Measurements from ENCODE around the gene SLC25A21.

The SLC25A21 gene

DNA sequence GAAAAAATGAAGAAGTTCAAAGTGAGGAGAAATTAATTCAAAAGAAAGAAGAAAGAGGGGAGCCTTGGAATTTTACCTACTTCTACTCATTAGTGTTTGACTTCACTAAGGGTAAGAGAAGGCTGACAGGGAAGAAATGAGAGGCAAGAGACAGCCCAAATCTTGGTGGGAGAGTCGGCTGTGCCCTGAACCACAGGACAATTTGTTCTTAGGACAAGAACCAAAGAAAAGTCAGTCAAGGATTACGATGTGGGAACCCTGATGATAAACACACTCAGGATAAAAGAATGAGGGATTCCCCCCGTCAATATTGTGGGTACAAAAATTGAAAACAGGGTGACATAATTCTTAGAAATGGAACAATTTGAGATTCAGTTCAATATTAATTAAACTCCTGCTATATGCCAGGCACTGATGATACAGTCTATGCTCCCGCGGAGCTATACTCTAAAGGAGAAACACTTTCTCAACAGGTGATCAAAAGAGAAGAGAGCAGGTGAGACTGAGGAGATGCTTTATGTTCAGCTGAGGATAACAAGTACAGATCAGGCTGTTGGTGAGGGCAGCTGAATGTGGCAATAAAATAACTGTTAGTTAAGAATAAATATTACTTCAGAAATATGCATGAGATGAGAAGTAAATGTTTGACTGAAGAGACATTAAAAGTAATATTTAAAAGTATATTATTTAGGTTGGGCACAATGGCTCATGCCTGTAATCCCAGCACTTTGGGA lies 175.4 kb downstream of the SLC25A21 start:
- no peak overlapping the region for H3K27ac ChIP-seq (ENCODE audit: extremely low read depth, low read depth, low read length)
- peaks cover 22% of the 10 kb centered on the region for H3K4me1 ChIP-seq (ENCODE audit: control insufficient read depth, insufficient read depth, low read length)
- POLR2A ChIA-PET = no interaction called here
- H3K36me3 ChIP-seq (ENCODE audit: control insufficient read depth in 2 of 2, insufficient read depth in 1 of 2, low read length in 2 of 2) = no peaks in the 10 kb centered on the region
- no peak overlapping the region for H3K4me3 ChIP-seq (ENCODE audit: low read depth, low read length)
- CTCF ChIA-PET = interaction anchor here (0.7 to 1.3 kb wide), 3 partner anchors 55 to 349 kb away, joined by 3 to 6 read pairs (median 3); no protein-coding TSS in a partner anchor
- H3K9me3 ChIP-seq (ENCODE audit: control insufficient read depth, insufficient read depth, low read depth, low read length) = no peaks in the 10 kb centered on the region
- TF ChIP-seq, protein P1, sequence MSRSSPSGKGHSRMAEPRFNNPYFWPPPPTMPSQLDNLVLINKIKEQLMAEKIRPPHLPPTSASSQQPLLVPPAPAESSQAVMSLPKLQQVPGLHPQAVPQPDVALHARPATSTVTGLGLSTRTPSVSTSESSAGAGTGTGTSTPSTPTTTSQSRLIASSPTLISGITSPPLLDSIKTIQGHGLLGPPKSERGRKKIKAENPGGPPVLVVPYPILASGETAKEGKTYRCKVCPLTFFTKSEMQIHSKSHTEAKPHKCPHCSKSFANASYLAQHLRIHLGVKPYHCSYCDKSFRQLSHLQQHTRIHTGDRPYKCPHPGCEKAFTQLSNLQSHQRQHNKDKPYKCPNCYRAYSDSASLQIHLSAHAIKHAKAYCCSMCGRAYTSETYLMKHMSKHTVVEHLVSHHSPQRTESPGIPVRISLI (tag by site-specific recombination; IDR thresholded peaks at IDR 0.05) = no peak
- TF ChIP-seq ZNF701 (tag by site-specific recombination; IDR thresholded peaks at IDR 0.05) (no peak), TRIM28 (IDR thresholded peaks at IDR 0.05; ENCODE audit: borderline replicate concordance, low read length) (no peak), ZNF777 (tag by site-specific recombination; IDR thresholded peaks at IDR 0.05; ENCODE audit: borderline replicate concordance) (no peak), KLF9 (tag by site-specific recombination; IDR thresholded peaks at IDR 0.05; ENCODE audit: low read depth) (no peak), ZNF433 (tag by site-specific recombination; IDR thresholded peaks at IDR 0.05; ENCODE audit: low read depth) (no peak), ZNF747 (tag by site-specific recombination; IDR thresholded peaks at IDR 0.05) (no peak), ZEB2 (tag by site-specific recombination; IDR thresholded peaks at IDR 0.05) (no peak), ZBTB17 (tag by site-specific recombination; IDR thresholded peaks at IDR 0.05) (no peak), ZNF274 (IDR thresholded peaks at IDR 0.05; ENCODE audit: low read length) (no peak), ZNF274 (tag by site-specific recombination; IDR thresholded peaks at IDR 0.05; ENCODE audit: borderline replicate concordance) (no peak), ZNF112 (tag by site-specific recombination; IDR thresholded peaks at IDR 0.05) (no peak)
- TF ChIP-seq, protein P2, sequence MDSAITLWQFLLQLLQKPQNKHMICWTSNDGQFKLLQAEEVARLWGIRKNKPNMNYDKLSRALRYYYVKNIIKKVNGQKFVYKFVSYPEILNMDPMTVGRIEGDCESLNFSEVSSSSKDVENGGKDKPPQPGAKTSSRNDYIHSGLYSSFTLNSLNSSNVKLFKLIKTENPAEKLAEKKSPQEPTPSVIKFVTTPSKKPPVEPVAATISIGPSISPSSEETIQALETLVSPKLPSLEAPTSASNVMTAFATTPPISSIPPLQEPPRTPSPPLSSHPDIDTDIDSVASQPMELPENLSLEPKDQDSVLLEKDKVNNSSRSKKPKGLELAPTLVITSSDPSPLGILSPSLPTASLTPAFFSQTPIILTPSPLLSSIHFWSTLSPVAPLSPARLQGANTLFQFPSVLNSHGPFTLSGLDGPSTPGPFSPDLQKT (IDR thresholded peaks at IDR 0.05; ENCODE audit: borderline replicate concordance, low read depth, low read length) = no peak
- TF ChIP-seq, protein P3, sequence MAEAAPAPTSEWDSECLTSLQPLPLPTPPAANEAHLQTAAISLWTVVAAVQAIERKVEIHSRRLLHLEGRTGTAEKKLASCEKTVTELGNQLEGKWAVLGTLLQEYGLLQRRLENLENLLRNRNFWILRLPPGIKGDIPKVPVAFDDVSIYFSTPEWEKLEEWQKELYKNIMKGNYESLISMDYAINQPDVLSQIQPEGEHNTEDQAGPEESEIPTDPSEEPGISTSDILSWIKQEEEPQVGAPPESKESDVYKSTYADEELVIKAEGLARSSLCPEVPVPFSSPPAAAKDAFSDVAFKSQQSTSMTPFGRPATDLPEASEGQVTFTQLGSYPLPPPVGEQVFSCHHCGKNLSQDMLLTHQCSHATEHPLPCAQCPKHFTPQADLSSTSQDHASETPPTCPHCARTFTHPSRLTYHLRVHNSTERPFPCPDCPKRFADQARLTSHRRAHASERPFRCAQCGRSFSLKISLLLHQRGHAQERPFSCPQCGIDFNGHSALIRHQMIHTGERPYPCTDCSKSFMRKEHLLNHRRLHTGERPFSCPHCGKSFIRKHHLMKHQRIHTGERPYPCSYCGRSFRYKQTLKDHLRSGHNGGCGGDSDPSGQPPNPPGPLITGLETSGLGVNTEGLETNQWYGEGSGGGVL (tag by site-specific recombination; IDR thresholded peaks at IDR 0.05) = no peak
- TF ChIP-seq, protein P4, sequence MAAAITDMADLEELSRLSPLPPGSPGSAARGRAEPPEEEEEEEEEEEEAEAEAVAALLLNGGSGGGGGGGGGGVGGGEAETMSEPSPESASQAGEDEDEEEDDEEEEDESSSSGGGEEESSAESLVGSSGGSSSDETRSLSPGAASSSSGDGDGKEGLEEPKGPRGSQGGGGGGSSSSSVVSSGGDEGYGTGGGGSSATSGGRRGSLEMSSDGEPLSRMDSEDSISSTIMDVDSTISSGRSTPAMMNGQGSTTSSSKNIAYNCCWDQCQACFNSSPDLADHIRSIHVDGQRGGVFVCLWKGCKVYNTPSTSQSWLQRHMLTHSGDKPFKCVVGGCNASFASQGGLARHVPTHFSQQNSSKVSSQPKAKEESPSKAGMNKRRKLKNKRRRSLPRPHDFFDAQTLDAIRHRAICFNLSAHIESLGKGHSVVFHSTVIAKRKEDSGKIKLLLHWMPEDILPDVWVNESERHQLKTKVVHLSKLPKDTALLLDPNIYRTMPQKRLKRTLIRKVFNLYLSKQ (tag by site-specific recombination; IDR thresholded peaks at IDR 0.05; ENCODE audit: borderline replicate concordance) = no peak
- TF ChIP-seq, protein P5, sequence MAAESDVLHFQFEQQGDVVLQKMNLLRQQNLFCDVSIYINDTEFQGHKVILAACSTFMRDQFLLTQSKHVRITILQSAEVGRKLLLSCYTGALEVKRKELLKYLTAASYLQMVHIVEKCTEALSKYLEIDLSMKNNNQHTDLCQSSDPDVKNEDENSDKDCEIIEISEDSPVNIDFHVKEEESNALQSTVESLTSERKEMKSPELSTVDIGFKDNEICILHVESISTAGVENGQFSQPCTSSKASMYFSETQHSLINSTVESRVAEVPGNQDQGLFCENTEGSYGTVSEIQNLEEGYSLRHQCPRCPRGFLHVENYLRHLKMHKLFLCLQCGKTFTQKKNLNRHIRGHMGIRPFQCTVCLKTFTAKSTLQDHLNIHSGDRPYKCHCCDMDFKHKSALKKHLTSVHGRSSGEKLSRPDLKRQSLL (tag by site-specific recombination; IDR thresholded peaks at IDR 0.05) = no peak
- TF ChIP-seq, protein P6, sequence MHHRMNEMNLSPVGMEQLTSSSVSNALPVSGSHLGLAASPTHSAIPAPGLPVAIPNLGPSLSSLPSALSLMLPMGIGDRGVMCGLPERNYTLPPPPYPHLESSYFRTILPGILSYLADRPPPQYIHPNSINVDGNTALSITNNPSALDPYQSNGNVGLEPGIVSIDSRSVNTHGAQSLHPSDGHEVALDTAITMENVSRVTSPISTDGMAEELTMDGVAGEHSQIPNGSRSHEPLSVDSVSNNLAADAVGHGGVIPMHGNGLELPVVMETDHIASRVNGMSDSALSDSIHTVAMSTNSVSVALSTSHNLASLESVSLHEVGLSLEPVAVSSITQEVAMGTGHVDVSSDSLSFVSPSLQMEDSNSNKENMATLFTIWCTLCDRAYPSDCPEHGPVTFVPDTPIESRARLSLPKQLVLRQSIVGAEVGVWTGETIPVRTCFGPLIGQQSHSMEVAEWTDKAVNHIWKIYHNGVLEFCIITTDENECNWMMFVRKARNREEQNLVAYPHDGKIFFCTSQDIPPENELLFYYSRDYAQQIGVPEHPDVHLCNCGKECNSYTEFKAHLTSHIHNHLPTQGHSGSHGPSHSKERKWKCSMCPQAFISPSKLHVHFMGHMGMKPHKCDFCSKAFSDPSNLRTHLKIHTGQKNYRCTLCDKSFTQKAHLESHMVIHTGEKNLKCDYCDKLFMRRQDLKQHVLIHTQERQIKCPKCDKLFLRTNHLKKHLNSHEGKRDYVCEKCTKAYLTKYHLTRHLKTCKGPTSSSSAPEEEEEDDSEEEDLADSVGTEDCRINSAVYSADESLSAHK (tag by site-specific recombination; IDR thresholded peaks at IDR 0.05) = no peak
